Stimulated activated CD4-positive, alpha-beta T cell treated with anti-CD3 and anti-CD28 coated beads, TNF-alpha, amount 100 ng/mL, for 1 hour (primary cell): ENCODE data around the gene MT3.
A peak's percentile ranks its signal among the peaks of the same experiment; 100 is the strongest.
"Not testable (repeated sequence)": the region's sequence is repeated elsewhere in the genome, so short reads cannot be mapped to it uniquely, and the experiment has no call there.

Experiments
- DNase-seq, 3 donors: peaks; one replicate each; pipeline ENCODE4 v3.0.0-alpha.2; 2020; ENCODE audit warnings: low read depth in 3 of 3, low spot score in 1 of 3

The MT3 gene

GRCh38 chr16:56608876-56609462 lies 19.6 kb downstream of the MT3 start:
- no peak for DNase-seq

DNA sequence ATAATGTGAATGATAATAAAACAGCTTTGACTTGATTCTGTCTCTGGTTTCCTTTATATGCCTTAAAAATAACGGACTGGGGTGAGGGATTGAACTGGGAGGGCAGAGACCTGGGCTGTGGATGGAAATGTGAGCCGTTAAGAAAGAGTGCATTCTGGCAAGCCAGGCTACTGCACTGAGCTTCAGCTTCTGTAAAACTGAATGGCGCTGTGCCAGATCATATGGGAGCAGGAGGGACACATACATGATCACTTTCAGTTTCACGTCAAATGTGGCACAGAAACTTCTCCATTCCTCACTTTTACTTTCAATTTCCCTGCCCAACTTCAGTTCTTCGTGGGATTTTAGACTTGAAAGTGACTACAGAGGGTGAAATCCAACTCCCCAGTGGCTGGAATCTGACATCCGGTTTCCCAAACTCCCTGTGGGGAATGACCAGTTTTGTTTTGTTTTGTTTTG lies 20.2 kb downstream of the MT3 start:
- peak in 2 of 3 donors; percentile 37 to 41 for DNase-seq

DNA sequence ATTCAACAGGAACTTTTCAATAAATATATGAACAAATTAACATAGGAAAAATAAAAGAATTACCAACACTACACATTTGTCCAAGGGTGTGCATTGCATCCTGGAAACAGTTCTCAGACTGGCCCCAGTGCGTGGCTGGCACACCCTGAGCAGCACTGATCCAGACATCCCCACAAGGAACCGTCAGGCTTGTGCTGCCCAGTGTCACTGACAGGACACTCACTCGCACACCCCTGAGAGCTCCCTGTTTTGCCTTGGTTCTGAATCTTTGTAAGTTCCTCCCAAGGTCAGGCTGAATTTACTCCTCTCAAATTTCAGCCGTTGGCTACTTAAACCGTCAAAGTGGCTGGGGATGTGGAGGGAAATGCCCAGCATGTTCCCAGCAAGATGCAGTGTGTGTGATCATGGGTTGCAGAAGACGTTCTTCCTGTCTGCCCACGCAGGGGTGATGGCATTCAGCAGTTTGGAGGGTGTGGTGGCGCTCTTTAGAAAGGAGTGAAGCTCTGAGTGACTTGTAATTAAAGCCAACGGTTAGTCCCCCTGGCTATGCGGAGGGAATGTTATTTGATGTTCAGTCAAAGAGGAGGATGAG lies 20.8 kb downstream of the MT3 start:
- peak in 2 of 3 donors; percentile 25 to 54 for DNase-seq

- no peak for DNase-seq
Observed at GRCh38 chr16:56610609-56611111, 21.3 kb downstream of the MT3 start.

GRCh38 chr16:56611281-56611833 lies 22.0 kb downstream of the MT3 start:
- no peak for DNase-seq

DNA sequence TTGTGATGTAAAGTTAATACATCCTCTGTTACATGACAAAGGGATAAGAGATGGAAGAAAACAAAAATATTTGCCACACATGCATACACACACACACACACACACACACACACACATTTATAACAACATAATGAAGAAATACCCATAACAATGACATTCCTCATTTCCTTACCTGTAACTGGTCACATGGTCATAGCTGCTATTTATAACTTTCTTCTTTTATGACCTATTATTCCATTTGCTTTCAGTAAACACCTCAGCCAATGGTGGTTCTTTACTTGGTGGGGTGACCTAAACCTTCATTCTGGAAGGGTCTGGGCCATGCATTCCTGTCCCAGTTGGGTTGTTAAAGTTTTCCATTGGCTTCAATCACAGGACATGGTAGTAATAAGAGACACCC lies 24.4 kb downstream of the MT3 start:
- DNase-seq, result no peak

DNA sequence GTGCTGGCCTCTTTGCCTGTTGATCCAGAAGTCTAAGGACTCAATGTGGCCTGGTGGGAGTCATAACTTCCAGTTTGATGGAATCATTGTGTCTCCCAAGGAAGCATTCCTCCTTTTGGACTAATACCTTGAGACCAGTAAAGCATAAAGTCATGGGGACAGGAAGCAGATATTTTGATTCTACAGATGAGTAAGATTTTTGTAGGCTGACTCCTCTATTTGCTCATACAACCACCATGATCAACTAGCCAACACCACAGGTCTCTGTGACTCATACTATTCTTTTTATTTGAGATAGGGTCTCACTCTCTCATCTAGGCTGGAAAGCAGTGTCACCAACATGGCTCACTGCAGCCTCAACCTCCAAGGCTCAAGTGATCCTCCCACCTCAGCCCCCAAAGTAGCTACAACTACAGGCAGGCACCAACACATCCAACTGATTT lies 25.2 kb downstream of the MT3 start:
- DNase-seq, result no peak

DNA sequence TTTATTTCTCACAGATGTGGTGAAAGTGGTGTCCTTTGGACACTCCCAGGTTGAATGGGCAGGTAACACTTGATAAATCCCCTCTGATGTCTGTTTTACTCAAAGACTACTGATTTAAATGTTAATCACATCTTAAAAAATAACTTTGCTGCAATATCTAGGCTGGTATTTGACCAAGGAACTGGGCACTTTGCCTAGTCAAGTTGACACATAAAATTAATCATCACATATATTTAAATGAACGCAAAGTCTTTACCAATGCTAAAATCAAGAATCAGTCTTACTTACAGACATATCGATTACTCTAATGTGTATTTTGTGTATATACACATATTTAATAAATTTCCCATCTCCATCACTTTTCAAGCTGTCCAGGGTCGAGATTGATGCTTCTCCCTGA lies 26.0 kb downstream of the MT3 start:
- DNase-seq, result no peak

DNA sequence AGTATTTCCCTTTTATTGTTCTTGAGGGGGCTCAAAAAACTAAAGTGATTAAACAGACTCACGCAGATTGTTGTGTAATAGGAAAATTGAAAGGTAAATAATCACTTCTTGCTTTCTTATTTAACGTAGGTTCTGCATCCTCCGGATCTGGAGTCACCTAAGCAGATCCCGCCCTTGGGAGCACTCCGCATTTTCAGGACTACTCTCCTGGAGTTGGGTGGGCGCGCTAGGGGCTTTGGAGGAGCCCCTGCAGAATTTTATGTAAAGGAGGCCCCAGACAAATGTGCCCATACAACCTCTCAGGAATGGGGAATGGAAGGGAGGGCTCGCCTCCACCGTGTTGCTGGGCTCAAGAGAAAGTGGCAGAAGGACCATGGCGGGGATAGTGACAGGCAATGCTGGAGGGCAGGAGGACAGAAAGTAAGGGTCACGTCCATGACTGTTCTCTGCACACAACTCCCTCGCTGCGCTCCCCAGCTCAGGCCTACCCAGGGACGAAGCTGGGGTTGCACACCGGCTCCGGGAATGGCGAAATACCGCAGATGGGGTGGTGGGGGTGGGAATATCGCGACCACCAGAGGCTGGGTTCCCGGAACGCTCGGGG lies 27.4 kb downstream of the MT3 start:
- DNase-seq, result no peak

DNA sequence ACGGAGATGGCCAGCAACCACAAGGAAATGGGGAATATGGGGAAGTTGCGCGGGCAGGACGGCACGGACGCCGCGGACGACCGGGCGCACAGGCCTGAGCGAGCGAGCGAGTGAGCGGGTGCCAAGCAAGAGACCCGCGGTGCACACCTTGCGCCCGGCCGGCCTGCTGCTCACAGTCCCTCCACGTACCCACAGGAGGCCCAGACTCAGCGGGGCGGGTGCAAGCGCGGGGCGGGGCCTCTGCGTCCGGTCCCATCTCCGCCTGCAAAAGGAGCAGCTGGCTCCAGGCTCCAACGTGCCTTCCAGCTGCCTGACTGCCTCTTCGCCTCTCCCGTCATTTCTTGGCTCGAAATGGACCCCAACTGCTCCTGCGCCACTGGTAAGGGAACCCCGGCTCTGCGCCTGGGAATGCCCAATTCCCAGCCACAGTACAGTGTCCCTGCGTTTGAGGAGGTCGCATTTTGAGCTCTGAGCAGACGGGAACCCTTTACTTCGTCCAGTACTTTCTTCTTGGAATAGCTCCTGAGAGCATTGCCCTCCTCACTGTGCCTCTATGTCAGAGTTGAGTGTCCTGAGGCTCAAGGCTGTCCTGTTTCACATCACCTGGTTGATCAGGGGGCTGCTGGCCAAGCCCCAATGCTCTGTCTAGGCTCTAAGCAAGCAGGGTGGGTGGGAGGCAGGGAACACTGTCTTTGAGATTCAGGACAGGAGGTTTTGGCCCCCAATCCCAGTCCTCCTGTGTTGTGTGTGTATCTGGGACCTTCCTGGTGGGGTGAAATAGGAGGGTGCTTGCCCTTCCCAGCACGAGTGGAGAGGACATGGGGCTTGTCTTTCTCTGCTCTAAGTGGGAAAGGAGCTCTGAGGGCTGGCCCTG lies 28.1 kb downstream of the MT3 start:
- peak in 1 of 3 donors; percentile 56 for DNase-seq

- no peak for DNase-seq
Observed at GRCh38 chr16:56618138-56618537, 28.8 kb downstream of the MT3 start.

- DNase-seq, result no peak
Observed at GRCh38 chr16:56620339-56620897, 31.1 kb downstream of the MT3 start.

- DNase-seq, result not testable (repeated sequence)
Observed at GRCh38 chr16:56621665-56622445, 32.5 kb downstream of the MT3 start.

- DNase-seq, result not testable (repeated sequence)
Observed at GRCh38 chr16:56623184-56623583, 33.9 kb downstream of the MT3 start.

DNA sequence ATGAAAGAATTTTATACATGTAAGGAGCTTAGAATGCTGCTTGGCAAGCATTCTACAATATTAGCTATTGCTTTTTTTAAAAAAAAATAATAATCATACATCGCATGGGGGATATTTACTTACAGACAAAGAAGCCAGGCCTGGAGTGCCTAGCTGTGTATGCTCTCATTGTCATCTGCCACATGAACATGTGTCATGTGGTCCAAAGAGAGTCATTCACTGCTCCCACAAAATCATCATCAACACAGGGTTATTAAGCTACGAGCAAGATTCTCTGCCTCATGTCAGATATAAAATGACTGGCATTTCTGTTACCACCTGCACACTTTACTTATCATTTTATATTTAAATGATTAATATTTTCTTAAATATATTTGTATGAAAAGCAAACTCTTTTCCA lies 34.3 kb downstream of the MT3 start:
- DNase-seq, result no peak

DNA sequence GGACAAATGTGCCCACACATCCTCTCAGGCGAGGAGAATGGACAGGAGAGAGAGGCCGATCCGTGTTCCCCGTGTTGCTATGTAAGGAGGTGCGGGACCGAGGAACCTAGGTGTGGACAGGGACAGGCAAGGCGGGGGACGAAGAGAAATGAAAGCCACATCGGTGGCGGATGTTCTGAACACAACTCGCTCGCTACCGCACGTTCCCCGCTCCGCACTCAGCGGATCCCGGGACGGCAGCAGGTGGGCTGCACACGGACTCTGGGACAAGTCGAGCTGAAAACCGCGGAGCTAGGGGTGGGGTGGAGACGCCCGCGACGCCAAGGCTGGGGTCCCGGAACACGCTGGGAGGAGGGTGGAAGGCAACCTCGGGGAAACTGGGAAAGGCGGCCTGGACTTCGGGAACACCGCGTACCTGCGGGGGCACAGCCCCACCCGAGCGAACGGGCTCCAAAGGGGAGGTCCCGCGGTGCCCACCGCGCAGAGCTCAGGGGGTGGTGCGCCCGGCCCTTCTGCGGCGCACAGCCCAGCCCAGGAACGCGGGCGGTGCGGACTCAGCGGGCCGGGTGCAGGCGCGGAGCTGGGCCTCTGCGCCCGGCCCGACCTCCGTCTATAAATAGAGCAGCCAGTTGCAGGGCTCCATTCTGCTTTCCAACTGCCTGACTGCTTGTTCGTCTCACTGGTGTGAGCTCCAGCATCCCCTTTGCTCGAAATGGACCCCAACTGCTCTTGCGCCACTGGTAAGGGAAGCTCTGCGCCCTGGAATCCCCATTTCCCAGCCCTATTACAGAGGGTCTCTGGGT lies 36.0 kb downstream of the MT3 start, which contains the start of gene MT1E:
Gene MT1E, plus strand, starts transcription at position 642 of the 803 bp plus-strand sequence. Its CDS starts 71 bp downstream, at position 713.
- DNase-seq, result peak in 1 of 3 donors; percentile 59

- no peak for DNase-seq
Observed at GRCh38 chr16:56625943-56626654, 36.8 kb downstream of the MT3 start.

DNA sequence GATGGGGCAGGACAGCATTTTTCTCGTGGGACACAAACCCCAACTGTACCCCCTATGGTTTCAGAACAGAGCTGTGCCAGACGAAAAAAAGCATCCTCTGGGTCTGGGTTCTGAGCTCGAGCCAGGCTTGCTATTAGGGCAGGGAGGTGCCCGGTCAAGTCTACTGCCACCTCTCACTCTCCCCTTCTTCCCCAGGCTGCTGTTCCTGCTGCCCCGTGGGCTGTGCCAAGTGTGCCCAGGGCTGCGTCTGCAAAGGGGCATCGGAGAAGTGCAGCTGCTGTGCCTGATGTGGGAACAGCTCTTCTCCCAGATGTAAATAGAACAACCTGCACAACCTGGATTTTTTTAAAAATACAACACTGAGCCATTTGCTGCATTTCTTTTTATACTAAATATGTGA lies 37.4 kb downstream of the MT3 start:
- no peak for DNase-seq
